Epidermal melanocyte (primary cell): ENCODE results near the gene SYT6.

Experiments
- DNase-seq: peaks from one replicate; pipeline ENCODE4 v3.0.0; 2011; ENCODE audit warnings: low spot score; ENCODE audit not compliant: insufficient read length

Gene SYT6

GRCh38 chr1:114153261-114154145 is at the start of gene SYT6:
Gene SYT6, minus strand, starts transcription at chr1:114153869. Its CDS starts 97 bp downstream, at chr1:114153772.
- no peak for DNase-seq

GRCh38 chr1:114201486-114201885 is 47.8 kb upstream of the SYT6 start:
- DNase-seq, result no peak

- DNase-seq, result no peak
Observed at GRCh38 chr1:114199017-114199594, 45.4 kb upstream of the SYT6 start.

DNA sequence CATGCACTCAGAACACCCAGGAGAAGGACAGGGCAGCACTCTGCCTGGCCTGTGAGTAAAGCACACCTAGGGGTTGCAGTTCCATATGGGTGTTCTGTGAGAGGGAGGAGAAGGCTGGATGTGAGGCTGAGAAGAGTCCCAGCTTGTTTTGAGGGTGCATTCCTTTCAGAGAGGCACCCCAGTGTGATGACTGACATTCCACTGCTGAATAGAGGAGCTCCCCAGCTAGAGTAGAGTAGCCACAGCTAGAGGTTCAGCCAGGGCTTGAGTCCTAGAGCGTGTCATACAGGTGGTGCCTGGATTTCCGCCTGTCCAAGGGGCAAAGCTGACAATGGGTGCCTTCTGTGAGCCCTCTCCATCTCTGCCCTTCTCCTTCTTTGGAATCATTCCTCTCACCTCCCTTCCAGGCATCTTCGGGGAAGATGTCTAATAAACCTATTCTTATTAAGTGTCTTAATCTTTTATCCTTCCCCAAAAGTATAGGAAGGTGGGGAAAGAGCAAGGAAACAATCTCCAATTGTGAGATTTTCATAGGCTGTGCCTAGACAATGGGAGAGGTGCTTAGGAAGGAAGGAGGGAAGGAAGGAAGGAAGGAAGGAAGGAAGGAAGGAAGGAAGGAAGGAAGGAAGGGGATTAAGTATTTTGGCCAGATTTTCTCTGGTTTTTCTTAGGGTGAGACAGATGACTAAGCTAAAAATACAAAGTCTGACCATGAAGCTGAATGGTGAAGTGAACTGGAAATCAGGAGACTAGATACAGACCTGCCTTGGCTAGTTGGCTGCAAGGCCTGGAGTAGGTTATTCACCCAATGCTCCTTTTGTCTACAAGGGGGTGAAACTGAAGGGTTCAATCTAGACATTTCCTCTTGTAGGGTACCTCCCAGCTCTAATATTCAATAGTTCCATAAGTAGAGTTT is 43.6 kb upstream of the SYT6 start:
- DNase-seq, result no peak

GRCh38 chr1:114195819-114196218 is 42.1 kb upstream of the SYT6 start:
- no peak for DNase-seq

- DNase-seq, result no peak
Observed at GRCh38 chr1:114192328-114192727, 38.7 kb upstream of the SYT6 start.

DNA sequence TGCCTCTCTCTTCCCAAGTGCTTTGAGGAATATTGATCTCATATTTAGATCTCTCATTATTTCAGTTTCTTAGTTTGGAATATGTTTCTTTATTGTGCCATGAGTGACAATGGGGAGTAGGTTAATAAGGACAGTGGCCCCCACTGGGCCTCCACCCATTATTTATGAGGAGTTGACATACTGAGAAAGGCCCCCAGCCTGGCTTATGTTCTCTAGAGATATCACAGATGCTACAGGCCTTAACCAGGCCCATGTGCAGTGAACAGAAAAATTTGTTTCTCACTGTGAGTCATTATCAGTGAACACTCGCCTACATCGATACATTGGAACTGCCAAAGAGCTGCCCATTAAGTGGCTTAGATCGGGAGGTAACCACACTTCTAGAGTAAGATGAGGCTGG is 35.7 kb upstream of the SYT6 start:
- no peak for DNase-seq

DNA sequence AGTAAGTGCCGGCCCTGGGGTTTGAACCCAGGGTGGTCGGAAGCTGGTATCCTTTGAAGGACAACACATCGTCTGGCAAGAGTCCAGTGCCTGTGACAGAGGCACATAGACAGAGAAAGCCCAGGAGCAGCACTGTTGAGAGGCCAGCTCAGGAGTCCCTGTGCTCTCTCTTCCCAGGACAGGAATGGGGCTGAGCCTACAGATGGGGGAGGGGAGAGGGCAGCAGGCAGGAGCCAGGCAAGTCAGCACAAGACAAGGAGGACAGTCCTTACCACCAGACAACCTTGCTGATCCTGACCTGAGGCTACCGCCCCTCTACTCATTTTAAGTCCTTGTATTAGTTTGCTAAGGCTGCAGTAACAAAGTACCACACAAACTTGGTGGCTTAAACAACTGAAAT is 27.7 kb upstream of the SYT6 start:
- no peak for DNase-seq

GRCh38 chr1:114180742-114181141 is 27.1 kb upstream of the SYT6 start:
- DNase-seq, result no peak

DNA sequence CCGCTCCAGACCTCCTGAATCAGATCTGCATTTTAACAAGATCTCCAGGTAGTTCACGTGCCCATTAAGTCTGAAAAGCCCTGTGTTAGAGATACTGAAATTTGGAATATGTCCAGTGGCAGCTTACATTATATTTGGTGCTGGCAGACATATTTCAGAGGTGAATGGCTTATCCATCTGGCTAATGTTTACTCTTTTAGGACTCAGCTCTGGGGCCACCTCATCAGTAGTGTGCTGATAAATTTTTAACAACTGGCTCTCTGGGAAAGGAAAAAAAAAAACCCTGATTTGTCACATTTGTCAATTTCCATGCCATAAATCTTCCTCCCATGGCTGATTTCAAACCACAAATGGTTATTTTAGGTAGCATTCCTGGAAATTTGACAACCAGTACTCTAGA is 25.3 kb upstream of the SYT6 start:
- no peak for DNase-seq

GRCh38 chr1:114177282-114177681 is 23.6 kb upstream of the SYT6 start:
- DNase-seq, result no peak

- DNase-seq, result no peak
Observed at GRCh38 chr1:114176366-114176765, 22.7 kb upstream of the SYT6 start.

GRCh38 chr1:114173680-114174079 is 20.0 kb upstream of the SYT6 start:
- no peak for DNase-seq

DNA sequence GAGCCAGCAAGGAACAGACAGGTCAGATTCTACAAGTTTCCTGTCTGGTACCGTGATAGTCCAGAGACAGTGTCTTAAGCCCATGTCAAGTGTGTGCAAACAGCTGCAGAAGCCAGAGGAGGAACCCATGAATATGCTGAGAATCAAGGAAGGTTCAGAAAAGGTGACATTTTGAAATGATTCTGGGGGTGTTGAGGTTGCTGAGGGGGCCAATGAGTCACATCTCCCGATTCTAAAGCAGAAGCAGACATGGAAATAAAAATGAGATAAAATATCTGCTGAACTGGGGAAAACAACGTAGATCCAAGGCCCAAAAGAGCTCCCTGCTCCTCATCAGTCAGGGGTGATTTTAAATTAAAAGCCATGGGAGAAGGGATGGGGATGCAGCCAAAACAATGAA is 15.8 kb upstream of the SYT6 start:
- no peak for DNase-seq

DNA sequence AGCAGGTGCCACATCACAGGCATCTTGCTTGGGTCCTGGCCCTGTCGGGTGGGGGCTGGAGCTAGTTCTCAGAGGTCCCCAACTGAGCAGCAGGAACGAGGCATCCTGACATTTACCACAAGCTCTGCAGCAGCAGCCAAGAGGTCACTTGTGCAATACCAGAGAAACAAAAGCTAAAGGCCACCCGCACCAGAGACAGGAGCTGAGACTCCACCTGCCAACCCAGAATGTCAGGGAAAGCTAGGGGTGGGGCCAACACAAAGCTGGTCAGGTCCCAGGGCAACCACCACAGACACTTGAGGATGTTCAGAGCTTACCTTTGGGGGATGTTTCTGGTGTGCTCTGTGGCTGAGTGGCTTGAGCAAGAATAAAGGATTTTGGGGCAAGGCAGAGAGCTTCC is 13.6 kb upstream of the SYT6 start:
- DNase-seq, result no peak

DNA sequence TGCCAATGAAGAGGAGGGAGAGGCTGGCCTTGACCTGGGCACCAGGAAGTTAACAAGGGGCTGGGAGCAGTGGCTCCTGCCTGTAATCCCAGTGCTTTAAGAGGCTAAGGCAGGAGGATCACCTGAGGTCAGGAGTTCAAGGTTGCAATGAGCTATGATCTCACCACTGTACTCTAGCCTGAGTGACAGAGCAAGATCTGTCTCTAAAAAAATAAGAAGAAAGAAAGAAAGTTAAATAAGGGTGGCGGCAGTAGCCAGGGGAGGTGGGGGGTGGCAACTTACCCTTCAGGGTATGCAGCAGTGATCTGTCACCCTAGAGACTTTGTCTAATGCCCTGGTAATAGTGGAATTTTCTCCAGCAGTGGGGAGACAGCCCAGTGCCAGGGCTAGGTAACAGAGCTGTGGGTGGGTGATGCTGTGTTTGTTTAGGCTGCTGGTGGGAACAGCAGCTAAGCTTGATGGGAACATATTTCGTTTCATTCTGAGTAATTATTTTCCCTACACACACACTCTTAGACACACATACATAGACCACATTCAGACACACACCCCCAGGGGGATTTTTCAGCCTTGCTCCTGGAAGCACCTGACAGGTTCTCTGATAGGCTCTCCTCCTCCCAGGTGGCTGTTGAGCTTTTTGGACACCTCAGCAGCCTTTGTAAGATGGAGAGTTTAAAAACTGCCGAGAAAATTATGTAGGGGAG is 11.3 kb upstream of the SYT6 start:
- no peak for DNase-seq

DNA sequence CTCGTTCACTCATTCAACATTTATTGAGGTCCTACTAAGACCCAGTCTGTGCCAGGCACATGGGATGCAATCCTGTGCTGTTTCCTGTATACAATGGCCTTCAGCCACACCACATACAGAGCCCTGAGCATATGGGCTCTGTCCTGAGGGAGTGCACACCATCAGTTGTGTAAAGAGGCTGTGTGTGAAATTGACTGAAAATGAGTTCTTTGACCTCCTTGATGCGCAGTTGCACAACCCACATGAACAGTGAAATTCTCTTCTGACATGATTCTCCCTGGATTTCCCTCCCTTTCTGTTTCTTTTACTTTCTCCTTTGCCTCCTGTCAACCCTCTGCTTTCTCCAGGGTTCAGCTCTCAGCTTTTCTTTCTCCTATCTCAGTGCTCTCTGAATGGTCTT is 6.3 kb upstream of the SYT6 start:
- DNase-seq, result no peak

DNA sequence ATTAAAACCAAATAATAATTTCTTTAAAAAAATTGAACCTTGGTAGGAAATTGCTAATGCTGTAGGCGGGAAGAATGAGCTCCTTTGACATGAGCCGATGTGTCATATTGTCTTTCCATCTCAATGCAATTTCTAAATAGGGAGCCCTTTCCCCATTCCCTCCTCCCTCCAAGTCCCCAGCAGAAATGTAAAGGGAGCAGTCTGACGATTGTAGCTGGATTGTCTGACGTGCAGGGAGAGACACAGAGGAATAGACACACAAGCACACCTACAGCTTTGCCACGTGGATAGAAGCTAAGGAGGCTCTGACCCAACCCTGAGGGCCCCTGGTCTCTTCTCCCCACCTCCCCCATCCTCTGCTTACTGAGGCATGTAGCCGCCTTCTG is 3.6 kb upstream of the SYT6 start:
- DNase-seq, result no peak

GRCh38 chr1:114156538-114157274 is 3.0 kb upstream of the SYT6 start:
- no peak for DNase-seq

GRCh38 chr1:114155706-114156105 is 2.0 kb upstream of the SYT6 start:
- no peak for DNase-seq

DNA sequence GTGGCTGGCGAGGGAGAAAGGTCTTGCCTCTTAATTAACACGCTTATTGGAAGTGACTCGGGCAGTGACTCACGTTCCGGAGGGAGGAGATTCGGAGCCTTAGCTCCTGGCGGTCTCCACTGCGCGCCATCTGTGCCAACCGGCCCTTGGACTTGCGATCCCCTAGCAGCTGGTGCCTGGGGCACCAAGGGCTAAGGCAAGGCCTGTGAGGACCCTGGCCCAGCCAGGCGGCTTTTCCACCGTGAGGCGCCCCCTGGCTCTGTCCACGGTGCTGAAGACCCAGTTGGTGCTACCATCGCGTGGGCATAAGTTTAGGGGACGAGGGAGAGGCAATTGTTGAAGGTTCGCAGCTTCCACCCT is 1.3 kb upstream of the SYT6 start:
- DNase-seq, result no peak
